GM23338 (cell line): ENCODE data around the gene RAP1A. TPM values are rescaled to one million over a fixed set of nuclear protein-coding genes. Genes with fewer than 3 reads are reported as not detected.

ENCODE experiments used
- ATAC-seq: fragments of 200-7000 bp; cut with Tn5 transposase; 3 replicates; pipeline ENCODE4 v1.9.1; 2020
- DNase-seq: peaks from one replicate; pipeline ENCODE4 v3.0.0-alpha.2; 2015; ENCODE audit warnings: low spot score
- H2AFZ ChIP-seq: fragments of 200-600 bp; sonication (generic); 2 replicates; pipeline ENCODE4 v1.8.0; 2016; ENCODE audit warnings: antibody characterized with exemption, mild to moderate bottlenecking, moderate library complexity
- H3F3A ChIP-seq: fragments of 200-600 bp; sonication (generic); replicated peaks from 2 replicates; pipeline ENCODE4 v1.8.0; 2017; ENCODE audit warnings: antibody characterized with exemption, mixed run types, low read depth
- H3K27ac ChIP-seq: fragments of 200-600 bp; sonication (generic); 2 replicates; pipeline ENCODE4 v1.6.1; 2016; ENCODE audit warnings: low read depth
- H3K27me3 ChIP-seq: fragments of 200-600 bp; sonication (generic); 2 replicates; pipeline ENCODE4 v1.8.0; 2016; ENCODE audit warnings: mild to moderate bottlenecking, mixed run types, moderate library complexity; ENCODE audit not compliant: insufficient read depth
- H3K36me3 ChIP-seq: fragments of 200-600 bp; sonication (generic); 2 replicates; pipeline ENCODE4 v1.8.0; 2016; ENCODE audit warnings: mild to moderate bottlenecking; ENCODE audit not compliant: insufficient read depth
- H3K4me1 ChIP-seq: fragments of 200-600 bp; sonication (generic); 2 replicates; pipeline ENCODE4 v1.8.0; 2016; ENCODE audit warnings: mild to moderate bottlenecking, moderate library complexity; ENCODE audit not compliant: insufficient read depth
- H3K4me2 ChIP-seq: fragments of 200-600 bp; sonication (generic); 2 replicates; pipeline ENCODE4 v1.7.1; 2017; ENCODE audit warnings: mixed run types
- H3K4me3 ChIP-seq: fragments of 200-600 bp; sonication (generic); 2 replicates; pipeline ENCODE4 v1.6.1; 2016; ENCODE audit warnings: mixed run types
- H3K79me2 ChIP-seq: fragments of 200-600 bp; sonication (generic); replicated peaks from 2 replicates; pipeline ENCODE4 v1.8.0; 2017; ENCODE audit warnings: mild to moderate bottlenecking; ENCODE audit not compliant: insufficient read depth
- H3K9me2 ChIP-seq: fragments of 200-600 bp; sonication (generic); 2 replicates; pipeline ENCODE4 v1.8.0; 2017; ENCODE audit not compliant: insufficient read depth
- H4K20me1 ChIP-seq: fragments of 200-600 bp; sonication (generic); replicated peaks from 2 replicates; pipeline ENCODE4 v1.8.0; 2017; ENCODE audit warnings: mild to moderate bottlenecking; ENCODE audit not compliant: insufficient read depth
- H3K27ac Mint-ChIP-seq: 2 replicates; pipeline ENCODE4 v1.8.0; 2020; ENCODE audit warnings: inconsistent platforms, mild to moderate bottlenecking, moderate library complexity, mixed read lengths
- H3K27me3 Mint-ChIP-seq: 3 replicates; pipeline ENCODE4 v1.8.0; 2022; ENCODE audit warnings: low read depth, mild to moderate bottlenecking, moderate library complexity, mixed read lengths, inconsistent platforms; ENCODE audit not compliant: insufficient read depth, poor library complexity
- H3K36me3 Mint-ChIP-seq: 3 replicates; pipeline ENCODE4 v1.8.0; 2021; ENCODE audit warnings: low read depth, mild to moderate bottlenecking, inconsistent platforms, moderate library complexity, mixed read lengths
- H3K4me1 Mint-ChIP-seq: 3 replicates; pipeline ENCODE4 v1.8.0; 2020; ENCODE audit warnings: mild to moderate bottlenecking, inconsistent platforms, mixed read lengths
- H3K4me3 Mint-ChIP-seq: 3 replicates; pipeline ENCODE4 v1.8.0; 2021; ENCODE audit warnings: moderate library complexity, mild to moderate bottlenecking, inconsistent platforms, mixed read lengths
- H3K9me3 Mint-ChIP-seq: 3 replicates; pipeline ENCODE4 v1.8.0; 2020; ENCODE audit warnings: moderate library complexity, mild to moderate bottlenecking, inconsistent platforms, mixed read lengths
- ETS1 ChIP-seq: IDR thresholded peaks from 2 replicates; pipeline ENCODE4 v1.6.1; 2016; ENCODE audit warnings: antibody characterized with exemption
- EZH2 ChIP-seq: fragments of 200-600 bp; sonication (generic); IDR thresholded peaks from one replicate; pipeline ENCODE4 v1.8.0; 2017; ENCODE audit warnings: antibody characterized with exemption, mild to moderate bottlenecking, low read depth; ENCODE audit not compliant: unreplicated experiment
- EZH2phosphoT487 ChIP-seq: fragments of 200-600 bp; sonication (generic); IDR thresholded peaks from one replicate; pipeline ENCODE4 v1.8.1; 2018; ENCODE audit warnings: antibody characterized with exemption; ENCODE audit not compliant: unreplicated experiment
- NANOG ChIP-seq: IDR thresholded peaks from 2 replicates; pipeline ENCODE4 v1.6.1; 2016; ENCODE audit warnings: antibody characterized with exemption, borderline replicate concordance
- POLR2AphosphoS5 ChIP-seq: IDR thresholded peaks from 2 replicates; pipeline ENCODE4 v1.6.1; 2016; ENCODE audit warnings: antibody characterized with exemption, low read depth
- ZNF331 ChIP-seq: fragments of 250-450 bp; sonication (Bioruptor Pico); IDR thresholded peaks from 2 replicates; pipeline ENCODE4 v1.5.0; 2020; ENCODE audit warnings: low read depth, mild to moderate bottlenecking, moderate library complexity
- ZNF462 ChIP-seq: fragments of 250-450 bp; sonication (Bioruptor Pico); IDR thresholded peaks from 2 replicates; pipeline ENCODE4 v1.5.0; 2020; ENCODE audit warnings: mild to moderate bottlenecking, moderate library complexity
- polyA plus RNA-seq: library from polyadenylated mRNA; unstranded; fragments of >200 nt; fragmentation: Nextera tagmentation; extraction: Ambion mirVana; gene quantifications from 2 replicates; pipeline ENCODE4 v1.2.1, GENCODE V29; 2016
- total RNA-seq: library from RNA; depleted of rRNA; stranded (reverse); fragments of >200 nt; shearing (Covaris generic); gene quantifications from 2 replicates; pipeline ENCODE4 v1.2.3, GENCODE V29; 2014

The RAP1A gene
- total and polyA plus RNA-seq, 2 experiments from 2014 or later = 16.2 to 23.0 TPM

DNA sequence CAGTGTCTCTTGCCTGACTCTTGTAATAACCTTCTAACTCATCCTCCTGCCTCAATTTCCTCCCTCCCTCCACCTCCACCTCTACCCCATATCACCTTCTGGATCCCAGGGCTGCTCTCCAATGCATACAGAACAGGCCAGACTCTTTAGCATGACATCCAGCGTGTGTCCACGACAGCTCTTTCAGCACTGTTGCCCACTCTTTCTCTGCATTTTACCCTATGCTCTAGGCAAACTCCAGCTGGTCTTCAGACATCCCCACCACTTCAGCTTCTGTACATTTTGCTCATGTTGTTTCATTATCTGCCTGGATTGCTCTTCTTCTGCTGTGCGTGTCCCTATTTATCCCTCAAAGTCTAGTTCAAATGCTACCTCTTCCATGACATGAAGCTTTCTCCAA lies 114.8 kb downstream of the RAP1A start:
- H3K4me3 ChIP-seq = no peak overlapping the region
- Mint-ChIP-seq H3K27me3 (peaks cover 9% of the 10 kb centered on the region), H3K4me1 (peaks cover 22% of the 10 kb centered on the region), H3K36me3 (peaks cover 7% of the 10 kb centered on the region; the same call in 1 of the 3 replicates), H3K27ac (no peak overlapping the region), H3K4me3 (no peak overlapping the region), H3K9me3 (no peaks in the 10 kb centered on the region; the same call in 2 of the 3 replicates)
- no peaks in the 10 kb centered on the region for H3K27me3 ChIP-seq
- peaks cover 45% of the 10 kb centered on the region for H3K4me1 ChIP-seq
- H3K9me2 ChIP-seq = no peaks in the 10 kb centered on the region
- peaks cover 18% of the 10 kb centered on the region for H3F3A ChIP-seq
- H3K36me3 ChIP-seq = no peaks in the 10 kb centered on the region
- ATAC-seq (no peak), DNase-seq (no peak)
- no peak overlapping the region for H3K27ac ChIP-seq
- TF ChIP-seq POLR2AphosphoS5 (no peak), EZH2phosphoT487 (no peak), ZNF331 (no peak), ZNF462 (no peak), NANOG (no peak), ETS1 (no peak), EZH2 (no peak)
- no peak overlapping the region for H3K4me2 ChIP-seq
- H2AFZ ChIP-seq = no peak overlapping the region
- peaks cover 18% of the 10 kb centered on the region for H4K20me1 ChIP-seq
- H3K79me2 ChIP-seq = peaks cover 48% of the 10 kb centered on the region
